ENCODE measurements around the gene TCF12.

GRCh38 chr15:57111002-57111401, 192.6 kb downstream of the TCF12 start:
- TF ChIP-seq, protein P1, sequence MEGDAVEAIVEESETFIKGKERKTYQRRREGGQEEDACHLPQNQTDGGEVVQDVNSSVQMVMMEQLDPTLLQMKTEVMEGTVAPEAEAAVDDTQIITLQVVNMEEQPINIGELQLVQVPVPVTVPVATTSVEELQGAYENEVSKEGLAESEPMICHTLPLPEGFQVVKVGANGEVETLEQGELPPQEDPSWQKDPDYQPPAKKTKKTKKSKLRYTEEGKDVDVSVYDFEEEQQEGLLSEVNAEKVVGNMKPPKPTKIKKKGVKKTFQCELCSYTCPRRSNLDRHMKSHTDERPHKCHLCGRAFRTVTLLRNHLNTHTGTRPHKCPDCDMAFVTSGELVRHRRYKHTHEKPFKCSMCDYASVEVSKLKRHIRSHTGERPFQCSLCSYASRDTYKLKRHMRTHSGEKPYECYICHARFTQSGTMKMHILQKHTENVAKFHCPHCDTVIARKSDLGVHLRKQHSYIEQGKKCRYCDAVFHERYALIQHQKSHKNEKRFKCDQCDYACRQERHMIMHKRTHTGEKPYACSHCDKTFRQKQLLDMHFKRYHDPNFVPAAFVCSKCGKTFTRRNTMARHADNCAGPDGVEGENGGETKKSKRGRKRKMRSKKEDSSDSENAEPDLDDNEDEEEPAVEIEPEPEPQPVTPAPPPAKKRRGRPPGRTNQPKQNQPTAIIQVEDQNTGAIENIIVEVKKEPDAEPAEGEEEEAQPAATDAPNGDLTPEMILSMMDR (IDR thresholded peaks at IDR 0.05; ENCODE audit: insufficient read depth, low read depth, low read length) = no peak
- TF ChIP-seq EZH2 (IDR thresholded peaks at IDR 0.05; ENCODE audit: insufficient read depth, low read length) = no peak
